ENCODE measurements around the gene LPIN2.
"Not testable (repeated sequence)": the region's sequence is repeated elsewhere in the genome, so short reads cannot be mapped to it uniquely, and the experiment has no call there.

The LPIN2 gene

GRCh38 chr18:3013024-3013804, at the start of gene LPIN2:
TSS of gene LPIN2 (minus strand) at chr18:3013144. CDS start at chr18:2960840, 52,304 bp downstream.
- DNase-seq, result peak; percentile 79

GRCh38 chr18:3061581-3062312, 48.8 kb upstream of the LPIN2 start:
- DNase-seq, result no peak

- DNase-seq, result no peak
Observed at GRCh38 chr18:3060667-3061580, 48.0 kb upstream of the LPIN2 start.

- DNase-seq, result no peak
Observed at GRCh38 chr18:3059272-3059671, 46.3 kb upstream of the LPIN2 start.

DNA sequence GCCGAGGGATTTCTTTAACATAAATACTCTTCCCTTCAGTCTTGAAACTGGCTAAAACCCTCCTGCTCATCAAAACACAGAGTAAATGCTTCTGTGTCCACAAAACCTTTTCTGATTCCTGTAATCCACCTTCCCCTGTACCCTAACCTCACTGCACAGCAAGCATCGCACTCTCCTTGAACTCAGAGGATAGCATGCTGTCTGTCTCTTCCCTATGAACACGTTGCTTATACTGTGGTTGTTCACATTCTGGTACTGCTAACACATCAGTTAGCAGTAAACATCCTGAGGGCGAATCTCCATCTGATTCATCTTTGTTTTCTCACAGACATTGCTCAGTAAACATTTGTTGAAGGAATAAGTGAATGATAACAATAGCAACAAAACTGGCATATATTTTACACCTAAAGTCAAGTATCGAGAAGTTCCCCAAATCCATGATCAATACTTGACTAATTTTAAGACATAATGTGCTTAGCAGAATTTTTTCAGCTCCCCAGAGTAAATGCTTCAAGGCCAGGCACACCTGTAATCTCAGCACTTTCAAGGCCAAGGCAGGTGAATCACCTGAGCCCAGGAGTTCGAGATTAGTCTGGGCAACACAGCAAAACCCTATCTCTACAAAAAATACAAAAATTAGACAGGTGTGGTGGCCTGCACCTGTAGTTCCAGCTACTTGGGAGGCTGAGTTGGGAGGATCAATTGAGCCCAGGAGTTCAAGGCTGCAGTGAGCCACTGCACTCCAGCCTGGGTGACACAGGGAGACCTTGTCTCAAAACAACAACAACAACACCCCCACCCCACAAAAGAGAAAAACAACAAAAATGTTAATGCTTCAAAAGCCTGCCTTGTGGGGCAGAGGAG, 45.6 kb upstream of the LPIN2 start:
- DNase-seq, result no peak

GRCh38 chr18:3057526-3057925, 44.6 kb upstream of the LPIN2 start:
- DNase-seq, result no peak

DNA sequence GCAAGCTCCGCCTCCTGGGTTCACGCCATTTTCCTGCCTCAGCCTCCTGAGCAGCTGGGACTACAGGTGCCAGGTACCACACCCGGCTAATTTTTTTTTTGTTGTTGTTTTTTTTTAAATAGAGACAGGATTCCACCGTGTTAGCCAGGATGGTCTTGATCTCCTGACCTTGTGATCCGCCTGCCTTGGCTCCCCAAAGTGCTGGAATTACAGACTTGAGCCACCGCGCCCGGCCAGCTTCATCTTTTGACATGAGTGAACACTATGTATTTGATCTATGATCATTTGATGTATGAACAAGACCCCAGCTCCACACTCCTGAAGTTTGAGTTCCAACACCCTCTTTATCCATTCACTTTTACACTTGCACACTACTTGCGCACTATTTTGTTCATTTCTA, 43.4 kb upstream of the LPIN2 start:
- no peak for DNase-seq

DNA sequence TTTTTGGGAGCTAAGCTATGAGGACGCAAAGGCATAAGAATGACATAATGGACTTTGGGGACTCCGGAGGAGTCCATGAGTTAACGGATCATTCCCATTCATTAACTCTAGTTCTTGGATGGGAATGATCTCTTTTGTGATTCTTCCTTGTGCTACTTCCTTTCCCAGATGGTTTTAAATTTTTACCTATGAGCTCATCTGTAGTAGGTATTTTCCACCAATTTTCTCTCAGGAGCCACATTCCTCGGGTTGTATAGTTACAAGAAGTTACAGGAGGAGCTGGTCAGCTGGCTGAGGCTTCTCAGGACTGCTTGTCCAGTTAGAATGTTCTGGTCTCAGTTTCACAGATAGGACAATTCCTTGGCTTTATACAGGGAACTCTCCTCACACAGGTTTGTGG, 42.9 kb upstream of the LPIN2 start:
- DNase-seq, result no peak

DNA sequence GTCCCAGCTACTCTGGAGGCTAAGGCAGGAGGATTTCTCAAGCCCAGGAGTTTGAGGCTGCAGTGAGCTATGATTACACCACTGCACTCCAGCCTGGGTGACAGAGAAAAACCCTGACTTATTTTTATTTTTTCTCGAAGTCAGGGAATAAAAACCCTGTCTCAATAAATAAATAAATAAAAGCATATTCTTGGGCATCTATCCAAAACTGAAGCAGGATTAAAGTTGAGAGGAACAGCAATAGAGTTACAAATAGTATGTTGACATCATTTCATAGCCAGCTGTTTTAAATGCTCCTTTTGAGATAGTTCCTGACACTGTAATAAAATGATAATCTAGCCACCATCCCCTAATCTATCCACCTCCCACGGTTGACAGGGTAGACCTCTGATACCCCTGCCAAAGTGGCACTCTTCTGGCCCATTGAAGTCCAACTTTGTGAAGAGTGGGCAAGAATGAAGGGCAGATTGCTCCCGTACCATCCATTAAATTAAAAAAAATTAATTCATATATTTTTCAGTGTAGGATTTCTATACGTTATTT, 42.3 kb upstream of the LPIN2 start:
- DNase-seq, result no peak

- DNase-seq, result no peak
Observed at GRCh38 chr18:3054780-3055179, 41.8 kb upstream of the LPIN2 start.

- no peak for DNase-seq
Observed at GRCh38 chr18:3054214-3054613, 41.3 kb upstream of the LPIN2 start.

GRCh38 chr18:3053081-3053480, 40.1 kb upstream of the LPIN2 start:
- DNase-seq, result no peak

GRCh38 chr18:3052411-3052758, 39.4 kb upstream of the LPIN2 start:
- DNase-seq, result no peak

DNA sequence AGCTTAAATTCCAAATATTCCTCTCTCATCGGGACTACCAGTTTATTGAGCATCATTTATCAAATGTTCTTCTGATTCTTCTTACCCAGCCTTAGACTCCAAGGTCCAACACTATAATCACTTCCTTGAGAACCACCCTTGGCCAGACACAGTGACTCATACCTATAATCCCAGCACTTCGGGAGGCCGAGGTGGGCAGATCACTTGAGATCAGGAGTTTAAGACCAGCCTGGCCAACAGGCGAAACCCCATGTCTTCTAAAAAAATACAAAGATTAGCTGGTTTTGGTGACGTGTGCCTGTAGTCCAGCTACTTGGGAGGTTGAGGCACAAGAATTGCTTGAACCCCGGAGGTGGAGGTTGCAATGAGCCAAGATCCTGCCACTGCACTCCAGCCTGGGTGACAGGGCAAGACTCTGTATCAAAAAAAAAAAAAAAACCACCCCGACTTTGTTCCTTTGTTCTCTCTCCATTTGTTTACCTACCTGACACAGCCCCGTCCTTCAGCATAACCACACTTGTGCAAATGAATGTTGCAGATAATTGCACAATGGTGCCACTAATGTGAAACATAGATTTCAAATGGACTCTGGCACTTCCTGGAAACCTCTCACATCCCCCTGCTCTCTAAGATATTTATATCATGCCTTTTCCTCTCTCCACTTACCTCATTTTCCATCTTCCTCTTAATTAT, 38.9 kb upstream of the LPIN2 start:
- peak; percentile 38 for DNase-seq

DNA sequence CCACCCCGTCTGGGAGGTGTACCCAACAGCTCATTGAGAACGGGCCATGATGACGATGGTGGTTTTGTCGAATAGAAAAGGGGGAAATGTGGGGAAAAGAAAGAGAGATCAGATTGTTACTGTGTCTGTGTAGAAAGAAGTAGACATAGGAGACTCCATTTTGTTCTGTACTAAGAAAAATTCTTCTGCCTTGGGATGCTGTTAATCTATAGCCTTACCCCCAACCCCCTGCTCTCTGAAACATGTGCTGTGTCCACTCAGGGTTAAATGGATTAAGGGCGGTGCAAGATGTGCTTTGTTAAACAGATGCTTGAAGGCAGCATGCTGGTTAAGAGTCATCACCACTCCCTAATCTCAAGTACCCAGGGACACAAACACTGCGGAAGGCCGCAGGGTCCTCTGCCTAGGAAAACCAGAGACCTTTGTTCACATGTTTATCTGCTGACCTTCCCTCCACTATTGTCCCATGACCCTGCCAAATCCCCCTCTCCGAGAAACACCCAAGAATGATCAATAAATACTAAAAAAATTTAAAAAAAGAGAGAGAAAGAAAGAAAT, 37.0 kb upstream of the LPIN2 start:
- DNase-seq, result not testable (repeated sequence)

DNA sequence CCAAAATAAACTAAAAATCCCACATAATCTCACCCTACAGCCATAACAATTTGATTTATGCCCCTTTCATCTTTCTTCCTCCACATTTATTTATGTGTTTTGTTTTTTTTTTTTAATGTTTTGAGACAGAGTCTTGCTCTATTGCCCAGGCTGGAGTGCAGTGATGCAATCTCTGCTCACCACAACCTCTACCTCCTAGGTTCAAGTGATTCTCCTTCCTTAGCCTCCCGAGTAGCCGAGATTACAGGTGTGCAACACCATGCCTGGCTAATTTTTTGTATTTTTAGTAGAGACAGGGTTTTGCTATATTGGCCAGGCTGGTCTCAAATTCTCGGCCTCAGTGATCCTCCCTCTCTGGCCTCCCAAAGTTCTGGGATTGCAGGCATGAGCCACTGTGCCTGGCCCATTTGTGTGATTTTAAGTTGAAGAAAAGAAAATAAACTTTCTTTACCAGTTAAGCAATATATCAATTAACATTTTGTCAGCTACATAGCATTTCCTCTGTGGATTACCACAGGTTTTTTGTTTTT, 35.9 kb upstream of the LPIN2 start:
- DNase-seq, result no peak

- no peak for DNase-seq
Observed at GRCh38 chr18:3048121-3048520, 35.2 kb upstream of the LPIN2 start.

DNA sequence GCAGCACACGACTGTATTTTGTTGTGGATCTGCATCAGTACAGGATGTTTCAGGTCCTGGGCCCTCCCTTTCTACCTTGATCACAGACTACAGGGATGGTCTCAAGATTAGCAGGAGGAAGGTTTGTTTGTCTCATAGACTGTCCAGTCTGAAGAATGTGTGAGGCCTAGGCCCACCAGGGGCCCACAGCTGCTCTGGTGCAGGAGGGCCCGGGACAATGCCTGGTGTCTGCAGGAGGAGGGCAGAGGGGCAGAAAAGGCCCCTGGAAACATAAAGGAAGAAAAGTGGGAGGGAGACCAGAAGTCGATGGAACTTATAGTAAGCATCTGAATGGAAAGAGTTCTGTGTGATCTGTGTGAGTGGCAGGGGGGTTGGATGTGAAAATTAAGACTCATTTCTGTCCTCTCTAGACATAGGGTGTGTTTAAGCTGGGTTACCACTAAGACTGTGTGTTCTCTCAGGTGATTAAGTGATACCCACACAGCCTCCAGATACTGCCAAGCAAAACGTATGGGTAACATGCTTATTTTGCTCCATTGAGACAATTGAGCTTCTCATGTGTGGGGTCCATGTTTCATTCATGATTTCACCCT, 33.4 kb upstream of the LPIN2 start:
- no peak for DNase-seq

DNA sequence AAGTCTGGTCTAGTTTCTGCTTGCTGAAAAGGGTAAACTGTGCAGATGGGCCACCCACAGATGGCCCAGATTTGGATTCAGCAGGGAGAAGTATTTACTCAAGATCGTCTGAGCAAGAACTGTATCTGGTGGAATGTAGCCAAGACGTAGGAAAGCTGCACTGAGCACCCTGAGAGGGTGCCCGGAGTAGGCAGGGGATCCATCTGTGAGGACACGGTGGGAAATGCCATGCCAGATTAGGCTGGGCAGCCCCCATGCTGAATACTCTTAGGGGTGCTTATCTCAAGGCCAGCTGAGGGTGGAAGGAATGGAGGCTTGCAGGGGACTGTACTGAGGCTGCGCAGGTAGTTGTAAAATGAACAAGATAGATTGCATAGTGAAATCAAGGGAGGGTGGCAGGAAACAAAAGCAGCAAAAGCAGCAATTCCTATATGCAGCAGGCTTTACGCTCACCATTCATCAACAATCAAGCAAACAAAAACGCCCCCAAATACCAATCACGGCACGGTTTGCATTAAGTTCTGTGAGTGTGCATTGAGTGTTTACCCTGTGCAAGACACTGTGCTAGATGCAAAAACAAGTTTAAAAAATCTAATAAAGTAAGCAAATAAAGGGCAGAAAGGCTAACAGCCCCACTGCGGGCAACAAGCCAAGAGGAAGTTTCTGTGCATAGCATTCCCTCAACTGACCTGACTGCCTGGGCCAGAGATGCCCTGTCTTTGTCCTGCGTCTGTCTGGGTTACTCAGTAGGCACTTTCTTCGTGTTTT, 32.2 kb upstream of the LPIN2 start:
- DNase-seq, result peak; percentile 51

- DNase-seq, result no peak
Observed at GRCh38 chr18:3042379-3042778, 29.4 kb upstream of the LPIN2 start.
